Neuronal stem cell (in vitro differentiated cells): ENCODE measurements around the gene FRMD4B.

Experiments
- DNase-seq: peaks from one replicate; pipeline ENCODE4 v3.0.0-alpha.2; 2013; ENCODE audit warnings: low spot score
- H2AFZ ChIP-seq: one replicate; pipeline ENCODE4 v1.6.1; 2013; ENCODE audit warnings: mild to moderate bottlenecking, low read length, inconsistent platforms
- H2AK5ac ChIP-seq: 2 replicates; pipeline ENCODE4 v1.6.1; 2013; ENCODE audit warnings: low read depth, mild to moderate bottlenecking, inconsistent platforms, low read length, moderate library complexity, mixed read lengths
- H2BK120ac ChIP-seq: 2 replicates; pipeline ENCODE4 v1.6.1; 2013; ENCODE audit warnings: low read depth, mild to moderate bottlenecking, inconsistent platforms, low read length, moderate library complexity, mixed read lengths
- H2BK12ac ChIP-seq: one replicate; pipeline ENCODE4 v1.6.1; 2013; ENCODE audit warnings: low read length, inconsistent platforms
- H2BK15ac ChIP-seq: 2 replicates; pipeline ENCODE4 v1.6.1; 2013; ENCODE audit warnings: mild to moderate bottlenecking, low read length, inconsistent platforms, mixed read lengths
- H2BK5ac ChIP-seq: one replicate; pipeline ENCODE4 v1.6.1; 2013; ENCODE audit warnings: inconsistent platforms, mild to moderate bottlenecking, low read length, moderate library complexity
- H3K14ac ChIP-seq: one replicate; pipeline ENCODE4 v1.6.1; 2013; ENCODE audit warnings: low read length, inconsistent platforms
- H3K18ac ChIP-seq: 2 replicates; pipeline ENCODE4 v1.6.1; 2013; ENCODE audit warnings: low read length, inconsistent platforms
- H3K23ac ChIP-seq: 2 replicates; pipeline ENCODE4 v1.6.1; 2013; ENCODE audit warnings: low read depth, mild to moderate bottlenecking, mixed read lengths, low read length, inconsistent platforms; ENCODE audit not compliant: poor library complexity
- H3K27ac ChIP-seq: replicated peaks from 3 replicates; pipeline ENCODE4 v1.5.1; 2013; ENCODE audit warnings: low read length, inconsistent platforms
- H3K27me3 ChIP-seq, 3 experiments: 2 replicates each; pipeline ENCODE4 v1.6.1; 2013; ENCODE audit warnings: low read length in 3 of 3, mild to moderate bottlenecking in 2 of 3, inconsistent platforms in 1 of 3, low read depth in 1 of 3, mixed read lengths in 1 of 3, moderate library complexity in 1 of 3; ENCODE audit not compliant: control insufficient read depth in 3 of 3, insufficient read depth in 3 of 3
- H3K36me3 ChIP-seq, 2 donors: replicated peaks in 1 of 2; 2 replicates each; pipeline ENCODE4 v1.6.1; 2013; ENCODE audit warnings: low read length in 2 of 2; ENCODE audit not compliant: control insufficient read depth in 2 of 2, insufficient read depth in 2 of 2
- H3K4ac ChIP-seq: 2 replicates; pipeline ENCODE4 v1.6.1; 2013; ENCODE audit warnings: inconsistent platforms, mild to moderate bottlenecking, low read length, moderate library complexity
- H3K4me1 ChIP-seq, 2 donors: 1 replicate in 1 of 2; 2 replicates in 1 of 2; pipeline ENCODE4 v1.6.1; 2013; ENCODE audit warnings: low read length in 2 of 2, low read depth in 1 of 2; ENCODE audit not compliant: control insufficient read depth in 2 of 2, insufficient read depth in 1 of 2
- H3K4me2 ChIP-seq: one replicate; pipeline ENCODE4 v1.6.1; 2013; ENCODE audit warnings: mild to moderate bottlenecking, low read length, inconsistent platforms; ENCODE audit not compliant: insufficient read depth, poor library complexity, severe bottlenecking
- H3K4me3 ChIP-seq, 2 donors: 2 replicates each; pipeline ENCODE4 v1.5.1; 2013; ENCODE audit warnings: low read length in 2 of 2, mild to moderate bottlenecking in 2 of 2, inconsistent platforms in 1 of 2, moderate library complexity in 1 of 2
- H3K79me1 ChIP-seq: one replicate; pipeline ENCODE4 v1.6.1; 2013; ENCODE audit warnings: low read depth, mild to moderate bottlenecking, inconsistent platforms, low read length, moderate library complexity
- H3K9ac ChIP-seq: one replicate; pipeline ENCODE4 v1.6.1; 2013; ENCODE audit warnings: mild to moderate bottlenecking, low read depth, low read length, inconsistent platforms; ENCODE audit not compliant: poor library complexity
- H3K9me3 ChIP-seq, 2 donors: replicated peaks in 1 of 2; 2 replicates each; pipeline versions ENCODE3 to v1.6.1; 2013; ENCODE audit warnings: low read length in 2 of 2, mild to moderate bottlenecking in 2 of 2, inconsistent platforms in 1 of 2, low read depth in 1 of 2, mixed read lengths in 1 of 2, moderate library complexity in 1 of 2; ENCODE audit not compliant: control insufficient read depth in 2 of 2, insufficient read depth in 1 of 2
- H4K8ac ChIP-seq: one replicate; pipeline ENCODE4 v1.6.1; 2013; ENCODE audit warnings: low read depth, mild to moderate bottlenecking, inconsistent platforms, low read length, moderate library complexity
- H4K91ac ChIP-seq: one replicate; pipeline ENCODE4 v1.6.1; 2013; ENCODE audit warnings: low read length, low read depth, mild to moderate bottlenecking, inconsistent platforms; ENCODE audit not compliant: poor library complexity
- WGBS, 2 donors: extraction: QIAGEN DNeasy Blood & Tissue Kit; methylation state at CpG; one replicate each; pipeline ENCODE4 v1.1.7; 2013; ENCODE audit warnings: missing lambda C conversion rate in 2 of 2, mixed read lengths in 1 of 2; ENCODE audit not compliant: insufficient read length in 2 of 2, insufficient replicate concordance in 1 of 2; ENCODE audit errors: extremely low coverage in 2 of 2; 5-methylcytosine and 5-hydroxymethylcytosine counted together

FRMD4B gene

DNA sequence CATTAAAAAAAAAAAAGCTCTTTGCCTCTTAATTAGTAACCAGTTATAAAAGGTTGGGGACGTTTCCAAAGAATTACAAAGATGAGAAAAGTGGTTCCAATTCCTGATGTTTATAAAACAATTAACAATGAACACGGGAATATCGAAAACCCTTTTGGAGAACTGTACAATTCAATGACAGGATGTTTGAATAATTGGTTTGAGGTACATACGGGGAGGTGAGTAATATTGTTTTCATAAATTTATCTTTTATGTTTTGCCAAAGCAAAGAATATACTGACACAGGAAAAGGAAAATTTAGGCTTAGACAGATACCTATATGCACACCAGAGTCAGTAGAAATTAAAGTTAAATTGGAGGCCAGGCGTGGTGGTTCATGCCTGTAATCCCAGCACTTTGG lies 168.9 kb downstream of the FRMD4B start:
- Histone ChIP-seq H3K79me1 (no peaks in the 10 kb centered on the region), H3K9me3 (no peaks in the 10 kb centered on the region), H2AK5ac (no peak overlapping the region), H3K18ac (no peak overlapping the region), H3K27ac (no peak overlapping the region), H2BK12ac (no peak overlapping the region), H3K14ac (no peak overlapping the region), H3K36me3 (peaks cover 0 to 9% of the 10 kb centered on the region in 2 donors), H2AFZ (no peak overlapping the region), H2BK5ac (no peak overlapping the region), H3K4ac (no peak overlapping the region), H4K91ac (no peak overlapping the region), H2BK120ac (no peak overlapping the region), H4K8ac (no peak overlapping the region), H3K4me1 (no peaks in the 10 kb centered on the region), H3K4me2 (no peak overlapping the region), H3K9ac (no peak overlapping the region), H3K23ac (no peak overlapping the region), H2BK15ac (no peak overlapping the region), H3K4me3 (no peak overlapping the region), H3K27me3 (no peaks in the 10 kb centered on the region)
- WGBS, 2 donors, result no CpG with 5 or more reads among the region's 5 CpGs
- no peak for DNase-seq

DNA sequence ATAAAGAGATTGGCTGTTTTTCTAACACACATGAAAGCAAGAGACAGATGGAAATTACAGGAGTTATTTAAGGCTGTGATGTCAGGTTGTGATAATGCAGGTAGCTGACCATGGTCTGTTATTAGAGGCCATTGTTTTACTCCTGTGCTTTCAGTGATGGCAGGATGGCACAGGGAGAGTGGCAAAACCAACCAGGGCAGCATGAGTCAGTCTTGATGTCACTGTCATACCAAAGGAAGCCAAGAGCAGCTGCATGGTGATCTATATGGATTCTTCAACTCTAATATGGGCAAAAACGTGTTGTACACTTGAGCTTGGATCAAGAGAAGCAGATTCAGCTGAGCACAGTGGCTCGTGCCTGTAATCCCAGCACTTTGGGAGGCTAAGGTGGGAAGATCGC lies 171.6 kb downstream of the FRMD4B start:
- Histone ChIP-seq H2BK120ac (no peak overlapping the region), H2BK5ac (no peak overlapping the region), H3K14ac (no peak overlapping the region), H4K91ac (no peak overlapping the region), H3K79me1 (no peaks in the 10 kb centered on the region), H3K23ac (no peak overlapping the region), H3K9me3 (no peaks in the 10 kb centered on the region), H3K9ac (no peak overlapping the region), H3K4me2 (no peak overlapping the region), H3K4me3 (no peak overlapping the region), H2AK5ac (no peak overlapping the region), H3K27ac (no peak overlapping the region), H3K18ac (no peak overlapping the region), H3K4me1 (no peaks in the 10 kb centered on the region), H3K4ac (no peak overlapping the region), H3K27me3 (no peaks in the 10 kb centered on the region), H4K8ac (no peak overlapping the region), H3K36me3 (peaks cover 0 to 9% of the 10 kb centered on the region in 2 donors), H2BK15ac (no peak overlapping the region), H2BK12ac (no peak overlapping the region), H2AFZ (no peak overlapping the region)
- DNase-seq, result no peak
- no CpG with 5 or more reads among the region's 3 CpGs for WGBS, 2 donors

DNA sequence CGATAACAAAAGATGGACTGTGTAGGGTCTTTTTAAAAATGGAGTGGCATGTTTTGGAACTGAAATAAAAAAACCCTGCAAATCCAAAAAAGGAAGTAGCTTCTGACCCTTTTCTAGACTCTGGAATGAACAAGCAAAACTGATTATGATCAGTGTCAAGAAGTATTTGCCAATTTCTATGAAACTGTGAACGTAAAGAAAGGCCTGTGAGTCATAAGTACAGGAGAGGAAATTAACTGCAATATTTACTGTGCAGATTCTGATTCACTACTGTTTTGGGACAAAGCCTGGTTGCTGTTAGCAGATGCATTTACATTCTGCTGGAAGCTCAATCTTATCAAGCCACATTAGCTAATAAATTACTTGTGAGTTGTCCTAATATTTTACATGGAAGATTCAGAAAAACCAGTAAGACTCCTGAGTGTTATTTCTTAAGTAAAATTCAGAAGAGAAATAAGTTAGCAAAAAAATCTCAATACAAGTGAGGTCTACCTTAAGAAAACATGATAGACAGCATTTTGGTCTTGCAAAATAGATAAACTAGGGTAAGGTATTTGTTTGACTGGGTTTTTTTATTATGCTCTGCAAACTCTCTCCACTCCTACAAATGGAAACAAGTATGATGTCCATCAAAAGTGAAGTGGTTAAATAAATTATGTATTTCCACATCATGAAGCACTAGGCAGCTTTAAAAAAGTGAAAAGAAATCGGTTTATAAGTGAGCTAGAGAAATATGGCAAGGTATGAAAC lies 173.3 kb downstream of the FRMD4B start:
- Histone ChIP-seq H3K9ac (no peak overlapping the region), H3K18ac (no peak overlapping the region), H3K27ac (no peak overlapping the region), H3K4ac (no peak overlapping the region), H2BK12ac (no peak overlapping the region), H4K8ac (no peak overlapping the region), H3K4me3 (no peak overlapping the region), H2BK120ac (no peak overlapping the region), H3K23ac (no peak overlapping the region), H3K4me1 (no peaks in the 10 kb centered on the region), H3K27me3 (no peaks in the 10 kb centered on the region), H3K4me2 (no peak overlapping the region), H2AK5ac (no peak overlapping the region), H4K91ac (no peak overlapping the region), H2AFZ (no peak overlapping the region), H2BK15ac (no peak overlapping the region), H3K79me1 (no peaks in the 10 kb centered on the region), H3K14ac (no peak overlapping the region), H3K36me3 (peaks cover 0 to 9% of the 10 kb centered on the region in 2 donors), H2BK5ac (no peak overlapping the region), H3K9me3 (no peaks in the 10 kb centered on the region)
- no peak for DNase-seq
- WGBS, 2 donors, result no CpG with 5 or more reads among the region's 3 CpGs

- Histone ChIP-seq H3K4ac (no peak overlapping the region), H2BK120ac (no peak overlapping the region), H3K79me1 (no peaks in the 10 kb centered on the region), H2BK12ac (no peak overlapping the region), H4K91ac (no peak overlapping the region), H3K27me3 (no peaks in the 10 kb centered on the region), H2BK5ac (no peak overlapping the region), H3K9me3 (no peaks in the 10 kb centered on the region), H3K27ac (no peak overlapping the region), H3K14ac (no peak overlapping the region), H4K8ac (no peak overlapping the region), H3K4me1 (no peaks in the 10 kb centered on the region), H3K23ac (no peak overlapping the region), H3K36me3 (no peaks in the 10 kb centered on the region), H2BK15ac (no peak overlapping the region), H2AK5ac (no peak overlapping the region), H3K4me3 (no peak overlapping the region), H3K4me2 (no peak overlapping the region), H2AFZ (no peak overlapping the region), H3K9ac (no peak overlapping the region), H3K18ac (no peak overlapping the region)
- WGBS, 2 donors, result no CpG with 5 or more reads among the region's 5 CpGs
- no peak for DNase-seq
Observed at GRCh38 chr3:69210068-69210730, 175.7 kb downstream of the FRMD4B start.
